GM12865 (cell line): ENCODE results near the gene CYB561A3.

Source experiments
- DNase-seq: peaks from one replicate; pipeline ENCODE4 v3.0.0; 2010; ENCODE audit warnings: low read depth
- H3K4me3 ChIP-seq: 2 replicates; pipeline ENCODE4 v1.5.1; 2011; ENCODE audit warnings: mild to moderate bottlenecking, low read depth, low read length, control low read depth
- TF ChIP-seq, protein P1 (sequence below): IDR thresholded peaks from 2 replicates; pipeline ENCODE4 v1.5.1; 2011; ENCODE audit warnings: low read length, control low read depth, low read depth, inconsistent platforms; ENCODE audit not compliant: insufficient read depth; ENCODE audit errors: missing control alignments

CYB561A3 gene

DNA sequence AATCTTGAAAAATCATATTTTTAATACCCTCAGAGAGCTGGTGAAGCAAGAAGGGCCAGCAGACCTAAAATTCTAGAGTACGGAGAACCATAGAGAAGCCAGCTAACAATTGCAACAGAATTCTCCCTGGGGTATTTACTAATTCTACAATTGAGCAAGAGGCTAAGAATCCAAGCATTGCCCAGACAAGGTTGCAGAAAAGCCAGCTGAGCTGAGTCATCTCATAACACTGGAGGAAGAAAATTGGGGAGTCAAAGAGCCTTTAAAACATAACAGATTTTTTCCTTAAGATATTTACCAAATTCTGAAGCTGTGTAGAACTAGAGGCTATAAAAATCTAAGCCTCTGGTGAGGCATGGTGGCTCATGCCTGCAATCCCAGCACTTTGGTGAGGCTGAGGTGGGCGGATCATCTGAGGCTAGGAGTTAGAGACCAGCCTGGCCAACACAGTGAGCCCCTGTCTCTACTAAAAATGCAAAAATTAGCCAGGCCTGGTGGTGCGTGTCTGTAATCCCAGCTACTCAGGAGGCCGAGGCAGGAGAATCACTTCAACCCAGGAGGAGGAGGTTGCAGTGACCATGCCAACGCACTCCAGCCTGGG is 17.1 kb upstream of the CYB561A3 start:
- no peak for DNase-seq

DNA sequence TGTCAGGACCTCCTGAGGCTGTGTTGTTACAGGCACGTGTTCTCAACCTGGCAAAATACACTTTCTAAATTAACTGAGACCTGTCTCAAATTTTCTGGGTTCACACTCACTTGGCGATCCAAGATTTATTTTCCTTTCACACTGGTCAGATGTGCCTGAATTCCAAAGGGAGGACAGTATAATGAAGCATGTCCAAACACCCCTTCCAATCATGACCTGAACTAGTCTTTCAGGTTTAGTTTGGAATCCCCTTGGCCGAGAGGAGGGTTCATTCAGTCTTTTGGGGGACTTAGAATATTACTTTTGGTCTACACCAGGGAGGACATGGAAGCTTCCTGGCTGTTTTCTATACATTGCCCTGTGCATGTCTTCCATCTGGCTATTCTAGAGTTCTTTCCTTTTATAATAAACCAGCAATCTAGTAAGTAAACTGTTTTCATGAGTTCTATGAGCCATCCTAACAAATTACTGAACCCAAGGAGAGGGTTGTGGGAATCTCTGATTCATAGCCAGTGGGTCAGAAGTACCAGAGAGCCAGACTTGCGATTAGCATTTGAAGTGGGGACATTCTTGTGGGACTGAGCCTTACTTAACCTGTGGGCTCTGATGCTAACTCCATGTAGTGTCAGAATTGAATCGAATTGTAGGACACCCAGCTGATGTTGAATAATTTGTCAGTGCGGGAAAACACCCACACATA is 15.9 kb upstream of the CYB561A3 start:
- TF ChIP-seq, protein P1, sequence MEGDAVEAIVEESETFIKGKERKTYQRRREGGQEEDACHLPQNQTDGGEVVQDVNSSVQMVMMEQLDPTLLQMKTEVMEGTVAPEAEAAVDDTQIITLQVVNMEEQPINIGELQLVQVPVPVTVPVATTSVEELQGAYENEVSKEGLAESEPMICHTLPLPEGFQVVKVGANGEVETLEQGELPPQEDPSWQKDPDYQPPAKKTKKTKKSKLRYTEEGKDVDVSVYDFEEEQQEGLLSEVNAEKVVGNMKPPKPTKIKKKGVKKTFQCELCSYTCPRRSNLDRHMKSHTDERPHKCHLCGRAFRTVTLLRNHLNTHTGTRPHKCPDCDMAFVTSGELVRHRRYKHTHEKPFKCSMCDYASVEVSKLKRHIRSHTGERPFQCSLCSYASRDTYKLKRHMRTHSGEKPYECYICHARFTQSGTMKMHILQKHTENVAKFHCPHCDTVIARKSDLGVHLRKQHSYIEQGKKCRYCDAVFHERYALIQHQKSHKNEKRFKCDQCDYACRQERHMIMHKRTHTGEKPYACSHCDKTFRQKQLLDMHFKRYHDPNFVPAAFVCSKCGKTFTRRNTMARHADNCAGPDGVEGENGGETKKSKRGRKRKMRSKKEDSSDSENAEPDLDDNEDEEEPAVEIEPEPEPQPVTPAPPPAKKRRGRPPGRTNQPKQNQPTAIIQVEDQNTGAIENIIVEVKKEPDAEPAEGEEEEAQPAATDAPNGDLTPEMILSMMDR = no peak
- no peak overlapping the region for H3K4me3 ChIP-seq
- no peak for DNase-seq

More for the DNA sequence above, 17.1 kb upstream of the CYB561A3 start:
- TF ChIP-seq, protein P1 = no peak
- no peak overlapping the region for H3K4me3 ChIP-seq

DNA sequence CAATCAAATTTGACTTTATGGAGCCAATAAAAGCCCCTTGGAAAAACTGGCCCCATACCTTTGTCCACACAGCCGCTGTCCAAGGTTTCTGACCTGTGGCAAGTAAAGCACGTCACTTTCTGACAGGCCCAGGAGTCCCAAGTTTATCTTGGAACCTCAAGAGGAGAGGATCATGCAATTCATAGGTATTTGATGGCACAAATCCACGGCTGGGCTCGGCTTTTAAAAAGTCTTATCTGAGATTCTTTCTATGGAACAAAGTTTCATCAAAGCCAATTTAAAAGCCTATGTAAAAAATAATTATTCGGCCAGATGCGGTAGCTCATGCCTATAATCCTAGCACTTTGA is 14.1 kb upstream of the CYB561A3 start:
- no peak overlapping the region for H3K4me3 ChIP-seq
- TF ChIP-seq, protein P1 = no peak
- DNase-seq = no peak

DNA sequence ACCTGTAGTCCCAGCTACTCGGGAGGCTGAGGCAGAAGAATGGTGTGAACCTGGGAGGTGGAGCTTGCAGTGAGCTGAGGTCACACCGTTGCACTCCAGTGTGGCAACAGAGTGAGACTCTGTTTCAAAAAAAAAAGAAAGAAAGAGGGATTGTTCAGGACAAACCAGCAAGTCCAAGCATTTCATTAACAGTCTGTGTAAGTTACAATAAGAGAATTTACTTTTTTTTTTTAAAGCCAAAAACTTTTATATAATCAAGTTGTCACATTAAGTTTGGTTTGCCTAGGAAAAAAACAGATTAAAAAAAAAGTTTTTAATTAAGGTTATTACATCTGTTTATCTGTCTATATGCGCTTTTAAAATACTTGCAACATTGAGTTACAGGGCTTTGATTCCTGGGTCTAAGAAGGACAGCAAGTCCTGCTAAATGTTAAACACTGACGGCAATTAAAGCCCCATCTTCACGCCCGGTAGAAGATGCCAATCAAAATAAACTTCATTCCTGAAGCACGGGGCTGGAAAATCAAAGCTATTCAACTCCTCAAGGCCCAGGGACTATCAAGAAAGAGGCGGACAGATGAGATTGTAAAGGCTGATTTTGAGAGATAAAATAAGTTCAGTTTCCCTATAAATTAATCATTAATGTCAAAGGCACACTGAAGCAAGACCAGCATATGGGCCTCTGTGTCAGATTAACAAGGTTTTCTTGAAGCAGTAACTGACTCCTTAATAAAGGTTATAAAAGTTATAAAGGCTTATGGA is 11.2 kb upstream of the CYB561A3 start:
- DNase-seq = no peak
- H3K4me3 ChIP-seq = no peak overlapping the region
- TF ChIP-seq, protein P1 = no peak

DNA sequence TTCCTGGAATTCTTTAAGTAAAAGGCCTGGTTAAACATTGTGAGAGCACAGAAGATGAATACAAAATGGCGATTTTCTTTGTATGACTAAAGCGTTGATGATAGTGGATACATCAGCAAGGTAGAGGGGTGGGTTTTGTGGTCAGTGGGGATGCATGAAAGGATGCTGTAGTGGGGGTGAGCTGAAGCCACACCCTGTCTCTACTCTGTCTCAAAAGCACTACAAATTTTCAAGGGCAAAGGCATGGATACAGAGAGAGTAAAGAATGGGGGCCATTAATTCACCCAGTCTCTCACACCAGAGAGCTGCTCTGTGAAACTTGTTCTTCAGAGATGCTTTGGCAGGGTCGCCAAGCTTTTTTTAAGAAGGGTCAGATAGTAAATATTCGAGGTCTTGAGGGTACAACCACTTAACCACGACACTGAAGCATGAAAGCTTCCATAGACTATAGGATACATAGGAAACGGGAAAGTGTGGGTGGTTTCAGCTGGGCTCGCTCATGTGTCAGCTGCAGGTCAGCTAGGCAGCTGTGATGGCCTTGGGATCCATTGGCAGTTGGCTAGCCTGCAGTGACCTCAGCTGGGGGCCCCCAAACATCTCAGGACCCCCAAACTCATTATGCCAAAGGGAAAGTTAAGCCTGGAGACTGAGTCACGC is 8.8 kb upstream of the CYB561A3 start:
- DNase-seq = no peak
- H3K4me3 ChIP-seq = no peak overlapping the region
- TF ChIP-seq, protein P1 = no peak

DNA sequence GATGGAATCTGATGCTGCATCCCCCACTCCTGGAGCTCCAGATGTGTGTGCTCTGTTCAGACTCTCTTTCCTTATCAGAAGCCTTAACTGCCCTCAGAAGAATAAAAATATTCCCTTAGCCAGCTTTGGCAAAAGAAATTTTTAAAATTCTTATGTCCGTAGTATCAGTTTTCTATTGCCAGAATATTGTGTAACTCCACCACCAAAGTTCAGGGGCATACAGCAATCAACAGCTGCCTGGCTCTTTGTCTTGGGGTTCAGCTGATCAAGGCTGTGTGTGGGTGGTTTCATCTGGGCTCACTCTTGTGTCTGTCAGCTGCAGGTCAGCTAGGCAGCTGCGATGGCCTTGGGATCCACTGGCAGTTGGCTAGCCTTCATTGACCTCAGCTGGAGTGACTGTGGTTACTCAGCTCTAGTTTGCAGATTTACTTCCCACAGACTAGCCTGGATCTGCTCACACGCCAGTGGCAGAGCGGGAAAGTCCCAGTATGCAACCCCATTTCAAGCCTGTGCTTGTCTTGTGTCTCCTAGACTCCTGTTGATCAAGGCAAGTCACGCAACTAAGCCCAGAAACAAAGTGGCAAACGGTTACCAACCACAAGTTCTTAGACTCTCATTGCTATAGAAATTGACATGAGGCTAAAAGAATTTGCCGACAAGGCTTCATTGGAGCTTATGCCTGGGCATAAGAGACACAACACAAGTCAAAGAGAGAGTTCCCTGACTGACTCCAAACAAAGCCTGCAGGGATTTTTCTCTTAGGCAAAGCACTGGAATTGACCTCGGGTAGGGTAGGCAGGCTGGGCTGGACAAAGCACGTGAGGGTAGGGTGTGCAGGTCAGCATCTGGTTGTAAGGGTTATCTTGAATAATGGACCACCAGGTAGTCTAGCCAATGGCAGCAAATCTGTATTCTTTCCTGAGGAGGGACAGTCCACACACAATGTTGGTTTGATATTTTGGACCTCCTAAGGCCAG is 8.0 kb upstream of the CYB561A3 start:
- no peak overlapping the region for H3K4me3 ChIP-seq
- peak; percentile 74 for DNase-seq
- TF ChIP-seq, protein P1 = no peak
